SU-DHL-6 (cell line): Measurements from ENCODE around the gene SYT7.

Experiments used
- H2AFZ ChIP-seq: fragments of 200-600 bp; sonication (generic); 2 replicates; pipeline ENCODE4 v1.6.1; 2014; ENCODE audit warnings: low read depth, mild to moderate bottlenecking, moderate library complexity, mixed read lengths, antibody characterized with exemption, low read length; ENCODE audit not compliant: severe bottlenecking
- H3F3A ChIP-seq: fragments of 200-600 bp; shearing (Covaris generic); 2 replicates; pipeline ENCODE4 v1.6.0; 2016; ENCODE audit warnings: antibody characterized with exemption, mild to moderate bottlenecking; ENCODE audit not compliant: insufficient read depth
- H3K27ac ChIP-seq: fragments of 200-600 bp; sonication (generic); 2 replicates; pipeline ENCODE4 v1.5.1; 2016; ENCODE audit warnings: low read depth, mild to moderate bottlenecking, low read length, moderate library complexity, mixed read lengths
- H3K27me3 ChIP-seq: fragments of 200-600 bp; sonication (generic), shearing (Covaris generic); 2 replicates; pipeline ENCODE4 v1.6.0; 2014; ENCODE audit warnings: mild to moderate bottlenecking, low read length
- H3K36me3 ChIP-seq: fragments of 200-600 bp; sonication (generic); 2 replicates; pipeline ENCODE4 v1.6.1; 2014; ENCODE audit warnings: mild to moderate bottlenecking, low read length, mixed read lengths
- H3K4me2 ChIP-seq: fragments of 300-600, 200-600 bp; shearing (Covaris generic), sonication (generic); 2 replicates; pipeline ENCODE4 v1.6.0; 2014; ENCODE audit warnings: low read length, low read depth, mild to moderate bottlenecking; ENCODE audit not compliant: poor library complexity, severe bottlenecking
- H3K4me3 ChIP-seq: fragments of 200-600 bp; sonication (generic); 2 replicates; pipeline ENCODE4 v1.5.1; 2014; ENCODE audit warnings: antibody characterized with exemption, low read length, mild to moderate bottlenecking, mixed read lengths; ENCODE audit not compliant: insufficient read depth, poor library complexity, severe bottlenecking
- H3K79me2 ChIP-seq: fragments of 200-600 bp; sonication (generic); 2 replicates; pipeline ENCODE4 v1.6.1; 2014; ENCODE audit warnings: mild to moderate bottlenecking, low read length, moderate library complexity; ENCODE audit not compliant: insufficient read depth
- H3K9ac ChIP-seq: fragments of 200-600 bp; sonication (generic); 2 replicates; pipeline ENCODE4 v1.7.0; 2014; ENCODE audit warnings: mild to moderate bottlenecking, low read length
- H3K9me2 ChIP-seq: fragments of 200-600 bp; sonication (generic); replicated peaks from 2 replicates; pipeline ENCODE4 v1.6.1; 2014; ENCODE audit warnings: low read length; ENCODE audit not compliant: insufficient read depth
- H3K9me3 ChIP-seq: fragments of 200-600 bp; sonication (generic); 2 replicates; pipeline ENCODE4 v1.6.1; 2014; ENCODE audit warnings: low read length, mixed read lengths; ENCODE audit not compliant: insufficient read depth
- H4K20me1 ChIP-seq: fragments of 200-600 bp; sonication (generic); 2 replicates; pipeline ENCODE4 v1.6.1; 2014; ENCODE audit warnings: low read depth, mild to moderate bottlenecking, antibody characterized with exemption, low read length, moderate library complexity, mixed read lengths
- EZH2phosphoT487 ChIP-seq: fragments of 200-600 bp; sonication (generic), shearing (Covaris generic); conservative IDR thresholded peaks from 2 replicates; pipeline ENCODE4 v1.6.1; 2018; ENCODE audit warnings: mild to moderate bottlenecking, antibody characterized with exemption, low read length, moderate library complexity, mixed read lengths
- TF ChIP-seq, protein P1 (sequence below): fragments of 200-600 bp; sonication (generic); IDR thresholded peaks from one replicate; pipeline ENCODE4 v1.5.1; 2017; ENCODE audit warnings: antibody characterized with exemption, mild to moderate bottlenecking, low read length, moderate library complexity; ENCODE audit not compliant: insufficient read depth, poor library complexity, severe bottlenecking

The SYT7 gene

DNA sequence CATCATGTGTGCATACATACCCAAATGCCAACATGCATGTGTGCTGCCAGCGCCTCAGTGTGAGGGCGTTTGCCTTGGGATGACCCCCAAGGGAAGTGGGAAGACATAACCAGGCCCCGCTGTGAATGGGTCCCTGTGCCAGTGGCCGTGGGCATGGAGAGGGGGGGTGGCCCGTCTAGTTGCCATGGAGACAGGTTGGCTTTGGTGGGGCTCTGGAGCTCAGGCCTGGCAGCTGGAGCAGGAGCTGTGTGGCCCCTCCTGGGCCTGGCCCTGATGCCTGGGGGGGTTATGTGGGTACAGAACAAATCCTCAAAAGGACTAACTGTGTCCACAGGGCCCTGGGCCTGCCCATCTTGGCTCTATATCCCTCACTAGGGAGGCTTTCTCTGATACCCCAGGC is 8.0 kb downstream of the SYT7 start:
- no peaks in the 10 kb centered on the region for H3K9me2 ChIP-seq
- H3K9me3 ChIP-seq = no peaks in the 10 kb centered on the region
- H3K79me2 ChIP-seq = no peaks in the 10 kb centered on the region
- no peak overlapping the region for H3K4me2 ChIP-seq
- no peaks in the 10 kb centered on the region for H3F3A ChIP-seq
- no peaks in the 10 kb centered on the region for H3K27me3 ChIP-seq
- no peak overlapping the region for H3K9ac ChIP-seq
- no peaks in the 10 kb centered on the region for H3K36me3 ChIP-seq
- no peak overlapping the region for H3K4me3 ChIP-seq
- no peak overlapping the region for H2AFZ ChIP-seq
- H3K27ac ChIP-seq = no peak overlapping the region
- H4K20me1 ChIP-seq = no peaks in the 10 kb centered on the region
- no peak for TF ChIP-seq EZH2phosphoT487
- TF ChIP-seq, protein P1, sequence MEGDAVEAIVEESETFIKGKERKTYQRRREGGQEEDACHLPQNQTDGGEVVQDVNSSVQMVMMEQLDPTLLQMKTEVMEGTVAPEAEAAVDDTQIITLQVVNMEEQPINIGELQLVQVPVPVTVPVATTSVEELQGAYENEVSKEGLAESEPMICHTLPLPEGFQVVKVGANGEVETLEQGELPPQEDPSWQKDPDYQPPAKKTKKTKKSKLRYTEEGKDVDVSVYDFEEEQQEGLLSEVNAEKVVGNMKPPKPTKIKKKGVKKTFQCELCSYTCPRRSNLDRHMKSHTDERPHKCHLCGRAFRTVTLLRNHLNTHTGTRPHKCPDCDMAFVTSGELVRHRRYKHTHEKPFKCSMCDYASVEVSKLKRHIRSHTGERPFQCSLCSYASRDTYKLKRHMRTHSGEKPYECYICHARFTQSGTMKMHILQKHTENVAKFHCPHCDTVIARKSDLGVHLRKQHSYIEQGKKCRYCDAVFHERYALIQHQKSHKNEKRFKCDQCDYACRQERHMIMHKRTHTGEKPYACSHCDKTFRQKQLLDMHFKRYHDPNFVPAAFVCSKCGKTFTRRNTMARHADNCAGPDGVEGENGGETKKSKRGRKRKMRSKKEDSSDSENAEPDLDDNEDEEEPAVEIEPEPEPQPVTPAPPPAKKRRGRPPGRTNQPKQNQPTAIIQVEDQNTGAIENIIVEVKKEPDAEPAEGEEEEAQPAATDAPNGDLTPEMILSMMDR = no peak

DNA sequence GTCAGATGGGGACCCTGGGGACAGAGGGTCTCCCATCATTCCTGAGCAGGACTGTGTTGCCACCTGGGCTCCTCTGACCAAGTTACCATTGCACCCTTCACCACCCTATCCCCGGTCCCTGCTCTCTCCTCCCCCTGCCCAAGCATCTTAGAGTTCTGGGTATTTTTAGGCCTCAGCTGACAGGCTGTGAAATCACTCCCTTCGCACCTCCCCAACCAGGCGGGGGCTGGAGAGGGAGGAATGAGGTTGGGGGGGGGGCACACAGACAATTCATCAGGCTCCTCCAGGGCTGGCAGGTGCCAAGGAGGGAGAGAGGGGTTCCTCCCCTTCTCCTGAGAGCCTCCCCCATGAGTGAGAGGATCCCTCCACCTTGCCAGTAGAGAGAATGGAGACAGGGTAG is 9.0 kb downstream of the SYT7 start:
- H3K4me2 ChIP-seq = no peak overlapping the region
- no peak overlapping the region for H3K4me3 ChIP-seq
- H4K20me1 ChIP-seq = no peaks in the 10 kb centered on the region
- H3K27ac ChIP-seq = no peak overlapping the region
- TF ChIP-seq, protein P1 = no peak
- TF ChIP-seq EZH2phosphoT487 = no peak
- no peaks in the 10 kb centered on the region for H3K9me3 ChIP-seq
- H3K36me3 ChIP-seq = no peaks in the 10 kb centered on the region
- H3K9me2 ChIP-seq = no peaks in the 10 kb centered on the region
- H2AFZ ChIP-seq = no peak overlapping the region
- H3K9ac ChIP-seq = no peak overlapping the region
- no peaks in the 10 kb centered on the region for H3K79me2 ChIP-seq
- no peaks in the 10 kb centered on the region for H3K27me3 ChIP-seq
- no peaks in the 10 kb centered on the region for H3F3A ChIP-seq

GRCh38 chr11:61571337-61571736 is 9.5 kb downstream of the SYT7 start:
- Histone ChIP-seq H4K20me1 (no peaks in the 10 kb centered on the region), H3K9me2 (no peaks in the 10 kb centered on the region), H2AFZ (no peak overlapping the region), H3K79me2 (no peaks in the 10 kb centered on the region), H3K27me3 (no peaks in the 10 kb centered on the region), H3K9me3 (no peaks in the 10 kb centered on the region), H3F3A (no peaks in the 10 kb centered on the region), H3K27ac (no peak overlapping the region), H3K36me3 (no peaks in the 10 kb centered on the region), H3K9ac (no peak overlapping the region), H3K4me3 (no peak overlapping the region), H3K4me2 (no peak overlapping the region)
- TF ChIP-seq, protein P1 = no peak
- TF ChIP-seq EZH2phosphoT487 = no peak

GRCh38 chr11:61569701-61570100 is 11.2 kb downstream of the SYT7 start:
- Histone ChIP-seq H3K36me3 (no peaks in the 10 kb centered on the region), H2AFZ (no peak overlapping the region), H3K4me2 (no peak overlapping the region), H3K9me3 (no peaks in the 10 kb centered on the region), H3K9ac (no peak overlapping the region), H3K79me2 (no peaks in the 10 kb centered on the region), H3K9me2 (no peaks in the 10 kb centered on the region), H4K20me1 (no peaks in the 10 kb centered on the region), H3K4me3 (no peak overlapping the region), H3K27ac (no peak overlapping the region), H3K27me3 (no peaks in the 10 kb centered on the region), H3F3A (no peaks in the 10 kb centered on the region)
- TF ChIP-seq, protein P1 = no peak
- TF ChIP-seq EZH2phosphoT487 = no peak
